Neural progenitor cell (in vitro differentiated cells): ENCODE measurements around the gene UNCX. TPM values are rescaled to one million over a fixed set of nuclear protein-coding genes. Genes with fewer than 3 reads are reported as not detected.
"Not testable (repeated sequence)": the region's sequence is repeated elsewhere in the genome, so short reads cannot be mapped to it uniquely, and the experiment has no call there.

Source experiments
- DNase-seq: peaks from one replicate; pipeline ENCODE4 v3.0.0-alpha.2; 2016; ENCODE audit warnings: low spot score
- H2AFZ ChIP-seq: fragments of 200-600 bp; sonication (generic); replicated peaks from 2 replicates; pipeline ENCODE4 v1.6.1; 2016; ENCODE audit warnings: antibody characterized with exemption
- H3F3A ChIP-seq: fragments of 200-600 bp; sonication (generic); 2 replicates; pipeline ENCODE4 v1.6.1; 2016; ENCODE audit warnings: antibody characterized with exemption, low read depth
- H3K27ac ChIP-seq: fragments of 200-600 bp; sonication (generic); 2 replicates; pipeline ENCODE4 v1.5.1; 2016; ENCODE audit warnings: mild to moderate bottlenecking
- H3K27me3 ChIP-seq: fragments of 200-600 bp; sonication (generic); 2 replicates; pipeline ENCODE4 v1.6.1; 2016; ENCODE audit warnings: mild to moderate bottlenecking, moderate library complexity
- H3K36me3 ChIP-seq: fragments of 200-600 bp; sonication (generic); 2 replicates; pipeline ENCODE4 v1.5.1; 2016
- H3K4me1 ChIP-seq: fragments of 200-600 bp; sonication (generic); 2 replicates; pipeline ENCODE4 v1.6.1; 2016; ENCODE audit warnings: mixed run types
- H3K4me2 ChIP-seq: fragments of 200-600 bp; sonication (generic); 2 replicates; pipeline ENCODE4 v1.6.1; 2016
- H3K4me3 ChIP-seq: fragments of 200-600 bp; sonication (generic); 2 replicates; pipeline ENCODE4 v1.5.1; 2016
- H3K79me2 ChIP-seq: fragments of 200-600 bp; sonication (generic); 2 replicates; pipeline ENCODE4 v1.6.1; 2016; ENCODE audit warnings: low read depth
- H3K9ac ChIP-seq: fragments of 200-600 bp; sonication (generic); 2 replicates; pipeline ENCODE4 v1.6.1; 2016
- H3K9me3 ChIP-seq: fragments of 200-600 bp; sonication (generic); 2 replicates; pipeline ENCODE4 v1.5.1; 2016; ENCODE audit warnings: low read depth
- H4K20me1 ChIP-seq: fragments of 200-600 bp; sonication (generic); 2 replicates; pipeline ENCODE4 v1.6.1; 2016; ENCODE audit warnings: low read depth
- H3K27ac Mint-ChIP-seq: 3 replicates; pipeline ENCODE4 v1.8.0; 2021; ENCODE audit warnings: mixed read lengths
- H3K27me3 Mint-ChIP-seq: 2 replicates; pipeline ENCODE4 v1.8.0; 2022; ENCODE audit warnings: low read depth, mild to moderate bottlenecking, inconsistent platforms, moderate library complexity, mixed read lengths; ENCODE audit not compliant: insufficient read depth
- H3K36me3 Mint-ChIP-seq: 3 replicates; pipeline ENCODE4 v1.8.0; 2021; ENCODE audit warnings: mixed read lengths
- H3K4me1 Mint-ChIP-seq: 3 replicates; pipeline ENCODE4 v1.8.0; 2021; ENCODE audit warnings: mixed read lengths
- H3K4me3 Mint-ChIP-seq: 3 replicates; pipeline ENCODE4 v1.8.0; 2021; ENCODE audit warnings: mild to moderate bottlenecking, moderate library complexity, mixed read lengths
- H3K9me3 Mint-ChIP-seq: 3 replicates; pipeline ENCODE4 v1.8.0; 2020; ENCODE audit warnings: mixed read lengths
- CTCF ChIP-seq: fragments of 200-600 bp; sonication (generic); IDR thresholded peaks from 2 replicates; pipeline ENCODE4 v1.5.1; 2017; ENCODE audit warnings: antibody characterized with exemption, mild to moderate bottlenecking
- EZH2 ChIP-seq: fragments of 200-600 bp; sonication (generic); IDR thresholded peaks from 2 replicates; pipeline ENCODE4 v1.6.1; 2017; ENCODE audit warnings: antibody characterized with exemption, mild to moderate bottlenecking, moderate library complexity
- EZH2phosphoT487 ChIP-seq: fragments of 200-600 bp; sonication (generic); IDR thresholded peaks from 2 replicates; pipeline ENCODE4 v1.6.1; 2017; ENCODE audit warnings: antibody characterized with exemption
- total RNA-seq: library from RNA; depleted of rRNA; stranded (reverse); fragments of >200 nt; gene quantifications from 2 replicates; pipeline ENCODE4 v1.2.3, GENCODE V29; 2015; ENCODE audit warnings: low replicate concordance

Gene UNCX
- total RNA-seq, 1 donor from 2014 or later, result not detected

- no peaks in the 10 kb centered on the region for H3K36me3 ChIP-seq
Measured at GRCh38 chr7:1260244-1260635, 27.6 kb downstream of the UNCX start.

GRCh38 chr7:1261036-1261435 lies 28.4 kb downstream of the UNCX start:
- not testable (repeated sequence) for H3K4me1 ChIP-seq, H3K9me3 Mint-ChIP-seq, H3K9ac ChIP-seq, H3K79me2 ChIP-seq, H4K20me1 ChIP-seq, H3K36me3 Mint-ChIP-seq, DNase-seq, H2AFZ ChIP-seq, H3K27ac ChIP-seq, H3K36me3 ChIP-seq, H3K4me2 ChIP-seq, H3K4me3 Mint-ChIP-seq, H3K4me3 ChIP-seq, H3F3A ChIP-seq, H3K9me3 ChIP-seq, H3K4me1 Mint-ChIP-seq
- peaks cover 87% of the 10 kb centered on the region for H3K27me3 ChIP-seq
- peaks cover 16% of the 10 kb centered on the region for H3K27me3 Mint-ChIP-seq
- peak overlapping the region; percentile 78 for H3K27ac Mint-ChIP-seq

More at GRCh38 chr7:1260244-1260635, 27.6 kb downstream of the UNCX start:
- no peak overlapping the region for H3K9ac ChIP-seq
- H4K20me1 ChIP-seq, result no peaks in the 10 kb centered on the region
- peaks cover 2% of the 10 kb centered on the region for H3K4me1 ChIP-seq
- H3K4me2 ChIP-seq, result no peak overlapping the region
- Mint-ChIP-seq H3K9me3 (no peaks in the 10 kb centered on the region), H3K27ac (no peak overlapping the region), H3K36me3 (no peaks in the 10 kb centered on the region), H3K4me3 (no peak overlapping the region), H3K4me1 (peaks cover 5% of the 10 kb centered on the region), H3K27me3 (peaks cover 15% of the 10 kb centered on the region)
- TF ChIP-seq CTCF, result no peak
- no peak for TF ChIP-seq EZH2
- TF ChIP-seq EZH2phosphoT487, result no peak
- no peaks in the 10 kb centered on the region for H3F3A ChIP-seq
- H3K27ac ChIP-seq, result no peak overlapping the region
- H2AFZ ChIP-seq, result no peak overlapping the region
- no peak for DNase-seq
- no peaks in the 10 kb centered on the region for H3K9me3 ChIP-seq
- no peak overlapping the region for H3K4me3 ChIP-seq
- H3K79me2 ChIP-seq, result no peaks in the 10 kb centered on the region
- peaks cover 88% of the 10 kb centered on the region for H3K27me3 ChIP-seq

- Histone ChIP-seq H3K4me2 (no peak overlapping the region), H3K27me3 (peaks cover 79% of the 10 kb centered on the region), H3K9ac (no peak overlapping the region), H3K79me2 (no peaks in the 10 kb centered on the region), H3F3A (no peaks in the 10 kb centered on the region), H4K20me1 (no peaks in the 10 kb centered on the region), H2AFZ (no peak overlapping the region), H3K9me3 (no peaks in the 10 kb centered on the region), H3K36me3 (no peaks in the 10 kb centered on the region), H3K27ac (no peak overlapping the region), H3K4me1 (no peaks in the 10 kb centered on the region), H3K4me3 (no peak overlapping the region)
- H3K27ac Mint-ChIP-seq, result no peak overlapping the region
- H3K4me1 Mint-ChIP-seq, result peaks cover 5% of the 10 kb centered on the region
- peaks cover 12% of the 10 kb centered on the region for H3K27me3 Mint-ChIP-seq
- TF ChIP-seq EZH2phosphoT487 (no peak), CTCF (no peak), EZH2 (no peak)
- H3K4me3 Mint-ChIP-seq, result no peak overlapping the region
- no peaks in the 10 kb centered on the region for H3K9me3 Mint-ChIP-seq
- DNase-seq, result no peak
- H3K36me3 Mint-ChIP-seq, result no peaks in the 10 kb centered on the region
Measured at GRCh38 chr7:1262441-1262840, 29.8 kb downstream of the UNCX start.

- H3K27me3 Mint-ChIP-seq, result peaks cover 12% of the 10 kb centered on the region
- DNase-seq, result no peak
Measured at GRCh38 chr7:1263391-1263951, 30.8 kb downstream of the UNCX start.

More at GRCh38 chr7:1263391-1263951, 30.8 kb downstream of the UNCX start:
- no peak overlapping the region for H2AFZ ChIP-seq
- H3K9me3 ChIP-seq, result no peaks in the 10 kb centered on the region
- no peaks in the 10 kb centered on the region for H3K36me3 Mint-ChIP-seq
- H3K9me3 Mint-ChIP-seq, result no peaks in the 10 kb centered on the region
- peaks cover 69% of the 10 kb centered on the region for H3K27me3 ChIP-seq
- H3K79me2 ChIP-seq, result no peaks in the 10 kb centered on the region
- no peak overlapping the region for H3K4me3 ChIP-seq
- no peaks in the 10 kb centered on the region for H4K20me1 ChIP-seq
- H3K4me1 Mint-ChIP-seq, result peaks cover 5% of the 10 kb centered on the region
- H3K36me3 ChIP-seq, result no peaks in the 10 kb centered on the region
- no peak overlapping the region for H3K4me2 ChIP-seq
- TF ChIP-seq CTCF (no peak), EZH2 (no peak), EZH2phosphoT487 (no peak)
- no peaks in the 10 kb centered on the region for H3F3A ChIP-seq
- H3K4me1 ChIP-seq, result no peaks in the 10 kb centered on the region
- H3K9ac ChIP-seq, result no peak overlapping the region
- H3K27ac ChIP-seq, result no peak overlapping the region
- no peak overlapping the region for H3K27ac Mint-ChIP-seq
- no peak overlapping the region for H3K4me3 Mint-ChIP-seq
